ENCODE results near the gene GTF2H1.
"Not testable (repeated sequence)": the region's sequence is repeated elsewhere in the genome, so short reads cannot be mapped to it uniquely, and the experiment has no call there.

Gene GTF2H1

DNA sequence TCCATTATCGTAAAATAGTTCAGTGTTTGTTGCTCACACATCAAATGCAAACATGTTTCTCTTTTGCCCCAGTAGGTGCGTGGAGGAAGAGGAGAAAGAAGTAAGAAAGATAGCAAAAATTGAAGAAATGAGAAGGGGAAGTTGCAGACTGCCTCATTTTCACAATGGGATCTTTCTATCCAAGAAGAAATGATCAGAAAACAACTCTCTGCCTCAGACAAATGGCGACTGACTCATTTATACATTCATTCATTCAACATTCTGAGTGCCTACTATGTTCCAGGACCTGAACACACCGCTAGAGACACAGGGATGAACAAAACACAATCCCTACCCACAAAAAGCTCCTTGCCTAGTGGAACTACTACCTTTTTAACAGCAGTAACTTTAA lies 794 bp upstream of the GTF2H1 start:
- H3K4me1 ChIP-seq (ENCODE audit: insufficient read depth, low read length) = peaks cover 16% of the 10 kb centered on the region
- no peaks in the 10 kb centered on the region for H3K9me3 ChIP-seq (ENCODE audit: insufficient read depth, low read depth, low read length)

DNA sequence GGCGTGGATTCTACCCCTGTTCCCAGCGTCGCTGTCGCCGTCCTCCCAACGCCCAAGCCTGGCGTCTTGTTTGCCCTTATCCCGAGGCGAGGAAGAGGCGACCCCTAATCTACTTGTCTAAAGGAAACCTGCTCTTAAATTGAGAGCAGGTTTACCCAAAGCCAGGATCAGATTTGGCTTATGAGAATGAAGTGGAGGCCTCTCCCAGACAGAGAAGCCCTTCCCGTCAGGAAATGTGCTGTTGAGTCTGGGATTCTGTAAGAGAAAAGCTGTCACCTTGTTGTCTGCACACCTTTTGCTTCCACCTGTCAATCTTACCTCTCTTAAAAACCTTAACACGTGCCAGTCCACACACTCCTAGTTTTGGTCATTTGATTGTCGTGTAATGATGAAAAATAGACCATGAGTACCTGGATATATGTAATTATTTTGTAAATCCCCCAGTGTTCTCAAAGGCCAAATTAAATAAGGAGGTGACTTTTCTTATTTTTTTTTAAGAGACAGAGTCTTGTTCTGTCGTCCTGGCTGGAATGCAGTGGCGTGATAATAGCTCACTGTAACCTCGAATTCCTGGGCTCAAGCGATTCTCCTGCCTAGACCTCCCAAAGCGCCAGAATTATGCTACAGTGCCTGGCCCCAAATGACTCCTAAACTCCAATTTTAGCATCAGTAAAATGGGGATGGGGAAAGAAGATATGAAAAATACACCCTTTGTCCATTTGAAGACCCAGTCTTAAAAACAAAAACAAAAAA lies 627 bp downstream of the GTF2H1 start:
- Histone ChIP-seq H3K36me3 (ENCODE audit: insufficient read depth, low read length) (peaks cover 29% of the 10 kb centered on the region), H3K9ac (ENCODE audit: low read depth, low read length) (peak overlapping the region; percentile 98), H3K4me3 (ENCODE audit: low read length) (peak overlapping the region; percentile 81), H3K9me3 (ENCODE audit: insufficient read depth, low read depth, low read length) (no peaks in the 10 kb centered on the region), H3K27ac (ENCODE audit: low read depth, low read length) (peak overlapping the region; percentile 94; the same call in 1 of the 2 replicates), H3K27me3 (ENCODE audit: insufficient read depth, low read length) (no peaks in the 10 kb centered on the region), H3K4me1 (ENCODE audit: insufficient read depth, low read length) (peaks cover 16% of the 10 kb centered on the region)
- 10% methylated on average over 18 of the region's 18 CpGs for WGBS

More for the DNA sequence above, 794 bp upstream of the GTF2H1 start:
- Histone ChIP-seq H3K4me3 (ENCODE audit: low read length) (peak overlapping the region; percentile 81), H3K9ac (ENCODE audit: low read depth, low read length) (peak overlapping the region; percentile 98), H3K36me3 (ENCODE audit: insufficient read depth, low read length) (peaks cover 23% of the 10 kb centered on the region), H3K27me3 (ENCODE audit: insufficient read depth, low read length) (no peaks in the 10 kb centered on the region), H3K27ac (ENCODE audit: low read depth, low read length) (peak overlapping the region; percentile 94)
- 8% methylated on average over 4 of the region's 4 CpGs for WGBS

DNA sequence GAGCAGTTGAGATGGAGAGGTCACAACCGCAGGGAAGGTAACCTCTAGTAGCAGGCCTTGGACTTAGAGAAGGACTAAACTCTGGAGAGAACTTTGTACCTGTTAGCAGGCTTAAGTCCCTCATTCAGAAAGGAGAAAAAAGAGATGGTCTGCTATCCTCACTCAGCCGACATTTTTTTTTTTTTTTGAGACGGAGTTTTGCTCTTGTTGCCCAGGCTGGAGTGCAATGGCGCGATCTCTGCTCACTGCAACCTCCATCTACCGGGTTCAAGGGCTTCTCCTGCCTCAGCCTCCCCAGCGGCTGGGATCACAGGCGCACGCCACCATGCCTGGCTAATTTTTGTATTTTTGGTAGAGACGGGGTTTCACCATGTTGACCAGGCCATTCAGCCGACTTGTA lies 1.5 kb downstream of the GTF2H1 start:
- H3K9ac ChIP-seq (ENCODE audit: low read depth, low read length) = peak overlapping the region; percentile 47; the same call in 1 of the 2 replicates
- peak overlapping the region; percentile 81 for H3K4me3 ChIP-seq (ENCODE audit: low read length)
- 94% methylated on average over 11 of the region's 11 CpGs for WGBS
- peaks cover 16% of the 10 kb centered on the region for H3K4me1 ChIP-seq (ENCODE audit: insufficient read depth, low read length)
- H3K27me3 ChIP-seq (ENCODE audit: insufficient read depth, low read length); H3K9me3 ChIP-seq (ENCODE audit: insufficient read depth, low read depth, low read length); H3K27ac ChIP-seq (ENCODE audit: low read depth, low read length): not testable (repeated sequence)
- peaks cover 31% of the 10 kb centered on the region for H3K36me3 ChIP-seq (ENCODE audit: insufficient read depth, low read length)

GRCh38 chr11:18324381-18324780 lies 2.0 kb downstream of the GTF2H1 start:
- Histone ChIP-seq H3K4me1 (ENCODE audit: insufficient read depth, low read length) (peaks cover 16% of the 10 kb centered on the region), H3K27me3 (ENCODE audit: insufficient read depth, low read length) (no peaks in the 10 kb centered on the region), H3K36me3 (ENCODE audit: insufficient read depth, low read length) (peaks cover 36% of the 10 kb centered on the region), H3K9me3 (ENCODE audit: insufficient read depth, low read depth, low read length) (no peaks in the 10 kb centered on the region), H3K9ac (ENCODE audit: low read depth, low read length) (no peak overlapping the region; the same call in 1 of the 2 replicates), H3K27ac (ENCODE audit: low read depth, low read length) (no peak overlapping the region), H3K4me3 (ENCODE audit: low read length) (no peak overlapping the region; the same call in 1 of the 2 replicates)
- WGBS = 87% methylated on average over 1 of the region's 1 CpG

DNA sequence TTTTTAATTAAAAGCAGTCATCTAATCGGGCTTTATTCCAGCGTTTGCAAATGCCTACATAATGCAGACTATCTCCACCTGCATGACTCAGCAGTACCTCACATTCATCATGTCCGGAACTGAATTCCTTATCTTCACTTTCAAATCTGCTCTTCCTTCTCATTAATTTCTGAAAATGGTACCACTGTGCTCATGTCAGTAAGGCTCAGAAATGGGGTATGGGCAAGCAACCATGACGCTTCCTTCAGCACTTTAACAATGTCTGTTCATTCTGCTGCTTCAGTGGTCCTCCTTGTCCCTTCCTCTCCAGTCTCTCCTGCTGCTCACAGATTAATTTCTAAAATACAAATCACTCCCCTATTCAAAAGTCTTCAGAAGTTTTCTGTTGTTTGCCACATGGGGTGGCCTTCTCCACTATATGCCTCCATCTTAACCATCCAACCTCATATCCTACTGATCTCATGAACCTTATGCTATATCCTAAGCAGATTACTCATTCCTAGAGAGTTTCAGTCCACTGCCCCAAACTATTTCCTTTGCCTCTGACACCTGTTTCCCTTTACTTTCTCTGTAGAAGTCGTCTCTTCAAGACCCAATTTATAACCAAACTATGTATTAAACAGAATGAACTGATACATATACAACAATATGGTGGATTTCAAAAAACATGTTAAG lies 7.0 kb downstream of the GTF2H1 start:
- no peaks in the 10 kb centered on the region for H3K27me3 ChIP-seq (ENCODE audit: insufficient read depth, low read length)
- no peaks in the 10 kb centered on the region for H3K9me3 ChIP-seq (ENCODE audit: insufficient read depth, low read depth, low read length)
- H3K4me3 ChIP-seq (ENCODE audit: low read length) = no peak overlapping the region
- 95% methylated on average over 5 of the region's 5 CpGs for WGBS
- no peak overlapping the region for H3K27ac ChIP-seq (ENCODE audit: low read depth, low read length)
- H3K9ac ChIP-seq (ENCODE audit: low read depth, low read length) = no peak overlapping the region
- peaks cover 10% of the 10 kb centered on the region for H3K4me1 ChIP-seq (ENCODE audit: insufficient read depth, low read length)
- H3K36me3 ChIP-seq (ENCODE audit: insufficient read depth, low read length) = peaks cover 63% of the 10 kb centered on the region

GRCh38 chr11:18330921-18331320 lies 8.6 kb downstream of the GTF2H1 start:
- H3K9me3 ChIP-seq (ENCODE audit: insufficient read depth, low read depth, low read length) = no peaks in the 10 kb centered on the region
- peaks cover 69% of the 10 kb centered on the region for H3K36me3 ChIP-seq (ENCODE audit: insufficient read depth, low read length)
- H3K27me3 ChIP-seq (ENCODE audit: insufficient read depth, low read length) = no peaks in the 10 kb centered on the region
- no peak overlapping the region for H3K27ac ChIP-seq (ENCODE audit: low read depth, low read length)
- H3K4me3 ChIP-seq (ENCODE audit: low read length) = no peak overlapping the region
- peaks cover 10% of the 10 kb centered on the region for H3K4me1 ChIP-seq (ENCODE audit: insufficient read depth, low read length)
- H3K9ac ChIP-seq (ENCODE audit: low read depth, low read length) = no peak overlapping the region
- 88% methylated on average over 6 of the region's 6 CpGs for WGBS

- WGBS = 50% methylated on average over 1 of the region's 1 CpG
- peaks cover 10% of the 10 kb centered on the region for H3K4me1 ChIP-seq (ENCODE audit: insufficient read depth, low read length)
Measured at GRCh38 chr11:18332302-18332701, 9.9 kb downstream of the GTF2H1 start.

GRCh38 chr11:18332891-18333290 lies 10.5 kb downstream of the GTF2H1 start:
- no peak overlapping the region for H3K27ac ChIP-seq (ENCODE audit: low read depth, low read length)
- no peaks in the 10 kb centered on the region for H3K9me3 ChIP-seq (ENCODE audit: insufficient read depth, low read depth, low read length)
- peaks cover 68% of the 10 kb centered on the region for H3K36me3 ChIP-seq (ENCODE audit: insufficient read depth, low read length)
- H3K9ac ChIP-seq (ENCODE audit: low read depth, low read length) = no peak overlapping the region
- H3K4me3 ChIP-seq (ENCODE audit: low read length) = no peak overlapping the region
- peaks cover 10% of the 10 kb centered on the region for H3K4me1 ChIP-seq (ENCODE audit: insufficient read depth, low read length)
- no peaks in the 10 kb centered on the region for H3K27me3 ChIP-seq (ENCODE audit: insufficient read depth, low read length)
- WGBS = 100% methylated on average over 1 of the region's 3 CpGs

More at GRCh38 chr11:18332302-18332701, 9.9 kb downstream of the GTF2H1 start:
- Histone ChIP-seq H3K9ac (ENCODE audit: low read depth, low read length) (peak overlapping the region; percentile 45; the same call in 1 of the 2 replicates), H3K27me3 (ENCODE audit: insufficient read depth, low read length) (no peaks in the 10 kb centered on the region), H3K9me3 (ENCODE audit: insufficient read depth, low read depth, low read length) (no peaks in the 10 kb centered on the region), H3K4me3 (ENCODE audit: low read length) (peak overlapping the region; percentile 14; the same call in 1 of the 2 replicates), H3K36me3 (ENCODE audit: insufficient read depth, low read length) (peaks cover 67% of the 10 kb centered on the region), H3K27ac (ENCODE audit: low read depth, low read length) (peak overlapping the region; percentile 40; the same call in 1 of the 2 replicates)

DNA sequence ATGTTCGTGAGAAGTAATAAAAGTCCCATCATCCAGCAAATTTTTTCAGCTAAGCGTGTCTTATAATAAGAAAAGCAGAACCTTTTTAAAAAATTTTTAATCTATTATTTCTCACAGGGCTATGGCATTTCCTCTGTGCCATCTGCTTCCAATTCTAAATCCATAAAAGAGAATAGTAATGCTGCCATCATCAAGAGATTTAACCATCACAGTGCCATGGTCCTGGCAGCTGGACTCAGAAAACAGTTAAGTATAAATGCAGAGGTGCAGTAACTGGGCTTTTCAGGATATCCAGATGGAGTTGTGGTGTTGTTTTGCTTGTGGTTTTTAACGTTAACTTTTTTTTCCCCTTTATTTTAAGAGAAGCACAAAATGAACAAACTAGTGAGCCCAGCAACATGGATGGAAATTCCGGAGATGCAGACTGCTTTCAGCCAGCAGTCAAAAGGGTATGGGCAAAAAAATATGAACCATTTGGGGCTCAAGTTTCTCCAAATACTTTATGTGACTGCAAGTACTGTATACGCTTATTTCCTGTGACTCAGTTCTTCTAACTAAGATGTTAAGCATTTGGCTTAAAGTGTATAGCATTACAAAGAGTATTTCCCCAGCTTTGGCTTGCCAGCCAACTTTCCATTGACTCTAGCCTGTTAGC lies 25.2 kb downstream of the GTF2H1 start:
- Histone ChIP-seq H3K27me3 (ENCODE audit: insufficient read depth, low read length) (no peaks in the 10 kb centered on the region), H3K9me3 (ENCODE audit: insufficient read depth, low read depth, low read length) (no peaks in the 10 kb centered on the region), H3K4me3 (ENCODE audit: low read length) (no peak overlapping the region), H3K27ac (ENCODE audit: low read depth, low read length) (no peak overlapping the region), H3K36me3 (ENCODE audit: insufficient read depth, low read length) (peaks cover 76% of the 10 kb centered on the region), H3K9ac (ENCODE audit: low read depth, low read length) (no peak overlapping the region), H3K4me1 (ENCODE audit: insufficient read depth, low read length) (no peaks in the 10 kb centered on the region)
- over 99% methylated on average over 5 of the region's 5 CpGs for WGBS

GRCh38 chr11:18352581-18352980 lies 30.2 kb downstream of the GTF2H1 start:
- Histone ChIP-seq H3K36me3 (ENCODE audit: insufficient read depth, low read length) (peaks cover 78% of the 10 kb centered on the region), H3K4me3 (ENCODE audit: low read length) (no peak overlapping the region), H3K9me3 (ENCODE audit: insufficient read depth, low read depth, low read length) (no peaks in the 10 kb centered on the region), H3K9ac (ENCODE audit: low read depth, low read length) (no peak overlapping the region), H3K27ac (ENCODE audit: low read depth, low read length) (no peak overlapping the region), H3K27me3 (ENCODE audit: insufficient read depth, low read length) (no peaks in the 10 kb centered on the region), H3K4me1 (ENCODE audit: insufficient read depth, low read length) (no peaks in the 10 kb centered on the region)
- WGBS = 94% methylated on average over 3 of the region's 3 CpGs

GRCh38 chr11:18358646-18359045 lies 36.3 kb downstream of the GTF2H1 start:
- Histone ChIP-seq H3K9ac (ENCODE audit: low read depth, low read length) (no peak overlapping the region), H3K27me3 (ENCODE audit: insufficient read depth, low read length) (no peaks in the 10 kb centered on the region), H3K9me3 (ENCODE audit: insufficient read depth, low read depth, low read length) (no peaks in the 10 kb centered on the region), H3K27ac (ENCODE audit: low read depth, low read length) (no peak overlapping the region), H3K36me3 (ENCODE audit: insufficient read depth, low read length) (peaks cover 86% of the 10 kb centered on the region), H3K4me3 (ENCODE audit: low read length) (no peak overlapping the region), H3K4me1 (ENCODE audit: insufficient read depth, low read length) (no peaks in the 10 kb centered on the region)
- 95% methylated on average over 3 of the region's 4 CpGs for WGBS

Measured in HUES64 (cell line).